HepG2 (cell line): ENCODE data around the gene ABCG1. TPM values are rescaled to one million over a fixed set of nuclear protein-coding genes. Genes with fewer than 3 reads are reported as not detected.

ENCODE experiments used
- ATAC-seq: fragments of 200-7000 bp; cut with Tn5 transposase; 3 replicates; pipeline ENCODE4 v1.9.1; 2020; ENCODE audit warnings: mild to moderate bottlenecking, moderate library complexity
- BruUV-seq: library from RNA; stranded (reverse); fragments of 400-500 nt; replicated peaks from 2 replicates; lab custom pipeline; 2021; lab: Mats Ljungman, UMichigan
- CTCF ChIA-PET: fragments of 300-600 bp; formaldehyde crosslinking; extraction: SDS; loops from one replicate; lab custom pipeline; 2021; ENCODE audit warnings: low total read pairs, inconsistent platforms, low intra/inter-chr PET ratio; lab: Yijun Ruan, JAX
- POLR2A ChIA-PET: fragments of 350-600 bp; sonication (Branson Sonifier 250); formaldehyde crosslinking; loops from one replicate; lab custom pipeline; 2020; ENCODE audit warnings: antibody characterized with exemption, inconsistent platforms; lab: Yijun Ruan, JAX
- DNase-seq: peaks from one replicate; pipeline ENCODE4 v3.0.0-alpha.2; 2015; ENCODE audit warnings: low spot score
- FAIRE-seq: peaks from 3 replicates; lab custom pipeline; 2011; peaks lifted over from hg19 to GRCh38; lab: Jason Lieb, UNC
- H2AFZ ChIP-seq: one replicate; pipeline ENCODE4 v1.6.1; 2011; ENCODE audit warnings: low read length, inconsistent platforms
- H3K27ac ChIP-seq: fragments of 300-600 bp; 3 replicates; pipeline ENCODE4 v1.8.0; 2011; ENCODE audit warnings: mixed run types, mild to moderate bottlenecking, mixed read lengths, low read length, inconsistent platforms; ENCODE audit not compliant: insufficient read depth; ENCODE audit errors: extremely low read length
- H3K27me3 ChIP-seq, 2 experiments: fragments of 200-600 bp in 1 of 2; 2 replicates in 1 of 2; 3 replicates in 1 of 2; pipeline versions ENCODE4 v1.6.0 to v1.8.0; 2011; ENCODE audit warnings: low read length in 2 of 2, mild to moderate bottlenecking in 2 of 2, moderate library complexity in 2 of 2, inconsistent platforms in 1 of 2; ENCODE audit not compliant: insufficient read depth in 2 of 2, control insufficient read depth in 1 of 2
- H3K36me3 ChIP-seq, 2 experiments: fragments of 200-600 bp in 1 of 2; replicated peaks in 1 of 2; 2 replicates in 1 of 2; 3 replicates in 1 of 2; pipeline versions ENCODE4 v1.5.1 to v1.8.0; 2011; ENCODE audit warnings: low read length in 2 of 2, inconsistent platforms in 1 of 2; ENCODE audit not compliant: insufficient read depth in 2 of 2, control insufficient read depth in 1 of 2
- H3K4me1 ChIP-seq: 2 replicates; pipeline ENCODE4 v1.5.1; 2012; ENCODE audit warnings: low read length, inconsistent platforms; ENCODE audit not compliant: insufficient read depth
- H3K4me2 ChIP-seq: 2 replicates; pipeline ENCODE4 v1.6.0; 2011; ENCODE audit warnings: low read depth, low read length, inconsistent platforms
- H3K4me3 ChIP-seq, 3 experiments: fragments of 200-600 bp in 1 of 3; sonication (generic), shearing (Covaris generic) in 1 of 3; replicated peaks in 1 of 3; 2 replicates each; pipeline ENCODE4 v1.5.1; 2011 to 2016; ENCODE audit warnings: low read length in 3 of 3, inconsistent platforms in 2 of 3, low read depth in 2 of 3, mild to moderate bottlenecking in 2 of 3, control low read depth in 1 of 3, mixed read lengths in 1 of 3; ENCODE audit not compliant: insufficient read depth in 1 of 3
- H3K79me2 ChIP-seq: one replicate; pipeline ENCODE4 v1.6.1; 2011; ENCODE audit warnings: low read length, inconsistent platforms; ENCODE audit not compliant: insufficient read depth
- H3K9ac ChIP-seq: 2 replicates; pipeline ENCODE4 v1.6.0; 2011; ENCODE audit warnings: mild to moderate bottlenecking, low read depth, low read length, inconsistent platforms; ENCODE audit not compliant: insufficient read depth
- H3K9me3 ChIP-seq: 2 replicates; pipeline ENCODE4 v1.5.1; 2012; ENCODE audit warnings: mild to moderate bottlenecking, low read length
- H4K20me1 ChIP-seq: 2 replicates; pipeline ENCODE4 v1.6.0; 2011; ENCODE audit warnings: inconsistent platforms, mild to moderate bottlenecking, low read length, moderate library complexity; ENCODE audit not compliant: insufficient read depth
- AGO1 ChIP-seq: fragments of 200-400 bp; formaldehyde crosslinking; IDR thresholded peaks from 2 replicates; pipeline ENCODE4 v1.6.1; 2017; ENCODE audit warnings: mild to moderate bottlenecking, low read depth, low read length, moderate library complexity; ENCODE audit not compliant: poor library complexity, severe bottlenecking
- CHCHD3 ChIP-seq: sonication (generic); formaldehyde crosslinking; IDR thresholded peaks from 2 replicates; pipeline ENCODE4 v1.8.0; 2022; ENCODE audit warnings: mild to moderate bottlenecking, missing genetic modification reagents, moderate library complexity
- FIP1L1 ChIP-seq: fragments of 200-400 bp; formaldehyde crosslinking; IDR thresholded peaks from 2 replicates; pipeline ENCODE4 v1.6.1; 2018; ENCODE audit warnings: low read depth, mild to moderate bottlenecking, low read length, moderate library complexity, borderline replicate concordance; ENCODE audit not compliant: insufficient read depth
- FOXK1 ChIP-seq: sonication (generic); formaldehyde crosslinking; IDR thresholded peaks from 2 replicates; pipeline ENCODE4 v1.4.0; 2020; ENCODE audit warnings: low read depth, missing genetic modification reagents, borderline replicate concordance
- GZF1 ChIP-seq: sonication (generic); formaldehyde crosslinking; IDR thresholded peaks from 2 replicates; pipeline ENCODE4 v1.5.1; 2020; ENCODE audit warnings: mild to moderate bottlenecking, missing genetic modification reagents
- KLF12 ChIP-seq: sonication (generic); formaldehyde crosslinking; IDR thresholded peaks from 2 replicates; pipeline ENCODE4 v1.4.0; 2020; ENCODE audit warnings: missing genetic modification reagents, borderline replicate concordance
- NFATC3 ChIP-seq: sonication (generic); formaldehyde crosslinking; IDR thresholded peaks from 2 replicates; pipeline ENCODE4 v1.5.1; 2020; ENCODE audit warnings: mild to moderate bottlenecking, missing genetic modification reagents
- NR2C2 ChIP-seq: sonication (generic); formaldehyde crosslinking; IDR thresholded peaks from 2 replicates; pipeline ENCODE4 v1.4.0; 2020; ENCODE audit warnings: missing genetic modification reagents, mild to moderate bottlenecking, moderate library complexity, borderline replicate concordance
- REXO4 ChIP-seq: sonication (generic); formaldehyde crosslinking; IDR thresholded peaks from 2 replicates; pipeline ENCODE4 v1.8.0; 2022; ENCODE audit warnings: missing genetic modification reagents, mild to moderate bottlenecking, borderline replicate concordance
- SRY ChIP-seq: sonication (generic); formaldehyde crosslinking; IDR thresholded peaks from 2 replicates; pipeline ENCODE4 v1.8.0; 2022; ENCODE audit warnings: mild to moderate bottlenecking, missing genetic modification reagents
- ZFP62 ChIP-seq: sonication (generic); formaldehyde crosslinking; IDR thresholded peaks from 2 replicates; pipeline ENCODE4 v1.4.0; 2020; ENCODE audit warnings: missing genetic modification reagents
- ZFP82 ChIP-seq: sonication (generic); formaldehyde crosslinking; IDR thresholded peaks from 2 replicates; pipeline ENCODE4 v1.5.1; 2020; ENCODE audit warnings: mild to moderate bottlenecking, missing genetic modification reagents, borderline replicate concordance
- ZNF260 ChIP-seq: sonication (generic); formaldehyde crosslinking; IDR thresholded peaks from 2 replicates; pipeline ENCODE4 v1.4.0; 2020; ENCODE audit warnings: missing genetic modification reagents, low read depth, mild to moderate bottlenecking, borderline replicate concordance
- ZSCAN29 ChIP-seq: sonication (generic); formaldehyde crosslinking; conservative IDR thresholded peaks from 2 replicates; pipeline ENCODE4 v1.4.0; 2020; ENCODE audit warnings: mild to moderate bottlenecking, missing genetic modification reagents
- WGBS: methylation state at CpG from one replicate; pipeline ENCODE4 v1.1.6; 2017; ENCODE audit warnings: low lambda C conversion rate; 5-methylcytosine and 5-hydroxymethylcytosine counted together
- in situ Hi-C: cut with HindIII; loops from 2 replicates; pipeline ENCODE4 v1.10.0; 2017; ENCODE audit warnings: low pct_unique_long_range_greater_than_20kb; ENCODE audit not compliant: extremely low pct_ligation_motif_present
- intact Hi-C: fragments of 100-400 bp; cut with micrococcal nuclease; formaldehyde crosslinking; loops from one replicate; pipeline ENCODE4 v1.10.0; 2022; ENCODE audit not compliant: unreplicated experiment
- polyA plus RNA-seq, 8 experiments: library from polyadenylated mRNA; depleted of rRNA in 3 of 8; stranded (reverse) in 7 of 8; unstranded in 1 of 8; fragments of >200 nt; fragmentation: Illumina TruSeq in 4 of 8; extraction: Trizol in 4 of 8; gene quantifications; 2 replicates each; pipeline versions ENCODE4 v1.2.1 to v1.2.3, GENCODE V29; 2011 to 2016; ENCODE audit warnings: low read depth in 4 of 8, missing spikeins in 1 of 8, mixed read lengths in 1 of 8; ENCODE audit not compliant: insufficient read depth in 1 of 8
- total RNA-seq, 5 experiments: library from RNA; depleted of rRNA; stranded (reverse); fragments of >200 nt; fragmentation: Illumina TruSeq; extraction: Trizol; gene quantifications; 2 replicates each; pipeline ENCODE4 v1.2.3, GENCODE V29; 2016; ENCODE audit warnings: low read depth in 1 of 5
- TF ChIP-seq, protein P1 (sequence below): sonication (generic); formaldehyde crosslinking; IDR thresholded peaks from 2 replicates; pipeline ENCODE4 v1.4.0; 2020; ENCODE audit warnings: missing genetic modification reagents, borderline replicate concordance
- TF ChIP-seq, protein P2 (sequence below): sonication (generic); formaldehyde crosslinking; IDR thresholded peaks from 2 replicates; pipeline ENCODE4 v1.4.0; 2020; ENCODE audit warnings: missing genetic modification reagents, low read depth, mild to moderate bottlenecking, borderline replicate concordance

The ABCG1 gene
- total and polyA plus RNA-seq, 2 of the 13 experiments (the other 11 are each of a cell fraction or from before 2014, with no cell fraction given): 0.04 TPM; not detected in 1

DNA sequence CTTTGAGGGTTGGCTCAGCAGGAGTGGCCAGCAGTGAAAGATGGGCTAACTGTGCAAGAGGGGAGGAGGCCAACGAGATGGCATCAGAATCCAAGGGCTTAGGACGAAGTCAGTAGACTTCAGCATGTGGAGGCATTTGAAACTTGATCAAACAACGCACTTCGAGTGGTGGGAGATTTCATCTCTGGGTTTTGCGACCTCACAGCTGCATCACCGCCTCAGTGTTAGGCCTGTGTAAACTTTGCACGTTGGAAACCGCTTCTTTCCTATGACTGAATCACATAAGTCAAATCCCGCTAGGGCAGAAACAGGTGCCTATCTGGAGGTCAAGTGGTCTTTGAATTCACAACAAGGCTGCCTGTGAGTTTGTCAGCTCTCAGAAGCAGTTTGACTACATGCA is 78.4 kb downstream of the ABCG1 start:
- DNase-seq (no peak), FAIRE-seq (no peak), ATAC-seq (no peak)
- ChIA-PET CTCF (no interaction called here), POLR2A (no interaction called here)
- H3K4me3 ChIP-seq: no peak overlapping the region
- peaks cover 5 to 40% of the 10 kb centered on the region in 2 experiments; a peak in 3 of 5 replicates for H3K27me3 ChIP-seq
- in situ Hi-C loops (no loop called here), intact Hi-C loops (no loop called here)
- no peaks in the 10 kb centered on the region for H3K36me3 ChIP-seq
- no peaks in the 10 kb centered on the region for H3K4me1 ChIP-seq
- no peak overlapping the region for H3K9ac ChIP-seq
- H4K20me1 ChIP-seq: no peaks in the 10 kb centered on the region; the same call in 1 of the 2 replicates
- 20% methylated on average over 3 of the region's 9 CpGs for WGBS
- no TSS peak for BruUV-seq
- H2AFZ ChIP-seq: no peak overlapping the region
- H3K4me2 ChIP-seq: no peak overlapping the region
- TF ChIP-seq, protein P1, sequence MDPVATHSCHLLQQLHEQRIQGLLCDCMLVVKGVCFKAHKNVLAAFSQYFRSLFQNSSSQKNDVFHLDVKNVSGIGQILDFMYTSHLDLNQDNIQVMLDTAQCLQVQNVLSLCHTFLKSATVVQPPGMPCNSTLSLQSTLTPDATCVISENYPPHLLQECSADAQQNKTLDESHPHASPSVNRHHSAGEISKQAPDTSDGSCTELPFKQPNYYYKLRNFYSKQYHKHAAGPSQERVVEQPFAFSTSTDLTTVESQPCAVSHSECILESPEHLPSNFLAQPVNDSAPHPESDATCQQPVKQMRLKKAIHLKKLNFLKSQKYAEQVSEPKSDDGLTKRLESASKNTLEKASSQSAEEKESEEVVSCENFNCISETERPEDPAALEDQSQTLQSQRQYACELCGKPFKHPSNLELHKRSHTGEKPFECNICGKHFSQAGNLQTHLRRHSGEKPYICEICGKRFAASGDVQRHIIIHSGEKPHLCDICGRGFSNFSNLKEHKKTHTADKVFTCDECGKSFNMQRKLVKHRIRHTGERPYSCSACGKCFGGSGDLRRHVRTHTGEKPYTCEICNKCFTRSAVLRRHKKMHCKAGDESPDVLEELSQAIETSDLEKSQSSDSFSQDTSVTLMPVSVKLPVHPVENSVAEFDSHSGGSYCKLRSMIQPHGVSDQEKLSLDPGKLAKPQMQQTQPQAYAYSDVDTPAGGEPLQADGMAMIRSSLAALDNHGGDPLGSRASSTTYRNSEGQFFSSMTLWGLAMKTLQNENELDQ (CRISPR knock-in tag): no peak
- TF ChIP-seq, all 625 proteins: peak for 0
- Histone ChIP-seq H3K27ac (no peak overlapping the region), H3K9me3 (no peaks in the 10 kb centered on the region), H3K79me2 (no peaks in the 10 kb centered on the region)

DNA sequence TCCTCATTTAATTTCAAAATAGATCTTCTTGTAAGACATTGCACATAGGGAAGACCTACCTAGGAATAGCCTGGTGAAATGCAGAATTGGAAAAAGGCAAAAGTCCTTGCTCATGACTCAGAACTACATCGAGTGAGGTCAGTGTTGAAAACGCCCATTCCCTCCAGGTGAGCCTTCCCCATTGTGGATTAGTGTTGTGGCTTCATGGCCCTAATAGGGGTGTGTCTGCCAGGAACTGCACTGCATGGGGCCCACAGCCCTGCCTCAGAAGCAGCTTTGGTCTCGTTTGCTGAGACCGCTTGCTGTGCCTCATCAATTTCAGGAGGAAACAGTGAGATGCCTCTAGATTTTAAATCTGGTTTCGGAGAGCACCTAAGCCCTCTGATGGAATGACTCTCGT is 79.3 kb downstream of the ABCG1 start:
- Histone ChIP-seq H3K79me2 (no peaks in the 10 kb centered on the region), H3K4me2 (no peak overlapping the region), H3K36me3 (no peaks in the 10 kb centered on the region), H2AFZ (no peak overlapping the region), H3K9ac (no peak overlapping the region), H3K27ac (no peak overlapping the region), H3K9me3 (no peaks in the 10 kb centered on the region), H4K20me1 (no peaks in the 10 kb centered on the region; the same call in 1 of the 2 replicates), H3K4me1 (no peaks in the 10 kb centered on the region), H3K4me3 (no peak overlapping the region), H3K27me3 (peaks cover 5 to 46% of the 10 kb centered on the region in 2 experiments; a peak in 3 of 5 replicates)
- in situ Hi-C loops (no loop called here), intact Hi-C loops (no loop called here)
- ATAC-seq (no peak), FAIRE-seq (no peak), DNase-seq (no peak)
- BruUV-seq: no TSS peak
- CTCF ChIA-PET: no interaction called here
- WGBS: 13% methylated on average over 6 of the region's 6 CpGs
- POLR2A ChIA-PET: no interaction called here
- TF ChIP-seq FOXK1 (CRISPR knock-in tag) (no peak), REXO4 (CRISPR knock-in tag) (no peak), AGO1 (no peak), GZF1 (CRISPR knock-in tag) (no peak), ZFP62 (no peak), NFATC3 (CRISPR knock-in tag) (no peak), CHCHD3 (no peak), ZSCAN29 (no peak), SRY (CRISPR knock-in tag) (no peak), FIP1L1 (no peak), ZNF260 (CRISPR knock-in tag) (no peak), NR2C2 (CRISPR knock-in tag) (no peak), KLF12 (CRISPR knock-in tag) (no peak), ZFP82 (no peak)
- TF ChIP-seq, protein P2, sequence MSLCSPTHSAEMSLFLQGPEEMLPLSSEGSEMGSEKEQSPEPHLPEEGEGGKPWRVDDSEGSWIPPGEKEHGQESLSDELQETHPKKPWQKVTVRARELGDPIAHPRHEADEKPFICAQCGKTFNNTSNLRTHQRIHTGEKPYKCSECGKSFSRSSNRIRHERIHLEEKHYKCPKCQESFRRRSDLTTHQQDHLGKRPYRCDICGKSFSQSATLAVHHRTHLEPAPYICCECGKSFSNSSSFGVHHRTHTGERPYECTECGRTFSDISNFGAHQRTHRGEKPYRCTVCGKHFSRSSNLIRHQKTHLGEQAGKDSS (CRISPR knock-in tag): no peak
